GM21528 (cell line): Measurements from ENCODE around the gene LRRC36.

Experiments used
- ATAC-seq: cut with Tn5 transposase; IDR thresholded peaks from one replicate; pipeline ENCODE4 v1.9.1; 2021; ENCODE audit warnings: mild to moderate bottlenecking, moderate library complexity; ENCODE audit not compliant: unreplicated experiment, low FRiP score

Gene LRRC36

DNA sequence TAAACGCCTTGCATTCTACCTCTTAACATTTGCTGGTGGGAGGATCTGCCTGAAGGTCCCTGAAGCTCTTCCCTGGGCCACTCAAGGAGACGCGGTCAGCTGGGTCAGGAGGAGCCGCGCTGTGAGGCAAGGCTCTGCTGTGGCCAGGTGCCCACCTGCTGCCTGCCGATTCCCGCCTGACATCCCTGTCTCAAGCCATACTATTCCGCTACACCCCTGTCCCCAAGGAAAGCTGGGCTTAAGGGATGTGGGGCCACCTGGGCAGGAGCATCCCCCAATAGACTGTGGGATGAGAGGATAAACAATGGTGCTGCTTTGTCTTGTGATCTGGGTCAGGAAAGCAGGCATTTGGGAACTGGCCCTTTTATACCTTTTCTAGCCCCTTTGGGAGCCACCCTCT lies 61.6 kb downstream of the LRRC36 start:
- ATAC-seq = no peak

GRCh38 chr16:67388591-67388990 lies 62.0 kb downstream of the LRRC36 start:
- no peak for ATAC-seq

- no peak for ATAC-seq
Observed at GRCh38 chr16:67389911-67390815, 63.5 kb downstream of the LRRC36 start.

DNA sequence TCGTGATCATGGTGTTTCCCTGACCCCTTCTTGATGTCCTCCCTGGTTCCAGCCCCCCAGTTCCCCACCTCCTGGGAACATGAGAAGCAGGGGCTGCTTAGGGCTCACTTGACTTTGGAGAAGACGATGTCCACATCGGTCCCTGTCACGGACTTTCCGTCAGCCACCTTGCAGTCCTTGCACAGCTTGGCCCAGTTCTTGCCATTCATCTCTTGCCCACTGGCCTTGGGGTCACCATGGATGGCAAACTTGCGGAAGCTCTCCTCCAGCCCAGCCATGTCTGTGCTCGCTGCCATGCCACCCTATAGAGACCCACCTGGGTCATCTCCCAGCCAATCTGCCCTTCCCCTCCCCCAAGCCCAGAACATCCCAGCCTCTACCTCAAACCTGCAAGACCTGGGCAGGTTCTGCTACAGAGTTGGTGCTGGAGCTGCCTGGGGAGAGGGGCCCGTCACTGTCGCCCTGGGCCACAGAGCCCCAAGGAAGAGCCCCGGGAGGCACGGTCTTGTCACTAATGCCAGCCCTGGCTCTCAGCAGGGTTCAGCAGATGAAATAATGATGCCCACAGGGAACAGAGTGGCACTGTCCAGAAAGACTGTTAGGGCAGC lies 64.3 kb downstream of the LRRC36 start:
- ATAC-seq = no peak

GRCh38 chr16:67391424-67392300 lies 65.0 kb downstream of the LRRC36 start:
- ATAC-seq = no peak

DNA sequence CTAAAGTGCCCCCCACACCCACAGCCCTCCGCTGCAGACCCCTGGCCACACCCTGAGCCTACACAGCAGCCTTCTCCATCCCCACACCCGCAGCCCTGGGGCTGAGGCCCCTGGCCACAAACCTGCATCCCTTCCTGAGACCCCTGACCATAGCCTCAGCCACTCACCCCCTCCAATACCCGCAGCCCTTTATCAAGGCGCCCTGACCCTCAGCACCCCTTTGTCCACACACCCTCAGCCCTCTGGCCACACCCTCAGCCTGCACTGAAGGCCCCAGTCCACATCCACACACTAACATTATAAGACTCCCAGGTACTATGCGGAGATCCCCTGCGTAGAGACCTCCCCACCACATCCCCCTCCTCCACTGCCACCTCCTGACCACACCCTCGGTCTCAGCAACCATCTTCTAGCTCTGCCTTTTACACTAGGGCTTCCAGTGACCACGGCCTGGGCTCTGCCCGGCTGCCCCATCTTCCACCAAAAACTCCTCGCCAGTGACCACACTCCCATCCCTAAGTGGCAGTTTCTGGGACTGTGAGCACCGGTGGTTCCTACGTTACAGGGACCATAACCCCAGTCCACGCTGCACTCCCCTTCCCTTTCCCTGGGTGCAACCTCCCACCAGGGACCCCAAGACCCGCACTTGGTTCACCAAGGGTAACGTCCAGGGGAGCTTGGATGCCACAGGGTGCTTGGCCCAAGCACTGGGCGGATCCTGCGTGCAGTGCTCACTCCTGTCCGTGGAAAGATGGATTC lies 65.9 kb downstream of the LRRC36 start:
- ATAC-seq = no peak

DNA sequence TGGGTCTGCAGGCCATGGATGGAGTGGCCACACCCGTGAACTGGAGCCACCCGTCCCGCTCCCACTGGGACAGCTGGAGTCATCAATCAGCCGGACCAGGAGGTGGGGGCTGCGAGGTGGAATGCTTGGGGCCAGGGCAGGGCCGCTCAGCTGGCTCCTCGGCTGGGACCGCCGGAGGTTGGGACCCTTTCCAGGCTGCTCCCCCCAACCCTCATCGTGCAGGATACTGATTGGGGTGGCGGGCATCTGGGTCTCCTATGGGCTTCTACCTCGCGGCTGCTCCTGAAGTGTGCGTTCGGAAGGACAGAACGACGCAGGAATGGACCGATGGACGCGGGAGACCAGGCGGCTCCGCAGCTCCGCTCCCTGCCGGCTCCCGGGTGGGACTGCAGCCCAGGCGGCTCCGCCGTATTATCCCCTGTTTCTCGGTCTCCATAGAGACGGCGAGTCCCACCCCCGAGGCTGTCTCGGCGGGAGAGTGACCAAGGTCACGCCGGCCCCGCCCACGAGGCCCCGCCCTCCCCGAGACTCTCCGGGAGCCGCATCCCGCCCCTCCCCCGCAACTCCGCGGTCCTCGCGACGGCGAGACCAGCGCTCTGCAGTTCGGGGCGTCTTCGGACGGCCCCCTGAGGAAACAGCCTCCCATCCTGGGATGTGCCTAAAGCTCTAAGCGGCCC lies 66.6 kb downstream of the LRRC36 start, which contains the start of gene TPPP3:
Gene TPPP3 (minus strand): TSS at position 388 of the 677 bp plus-strand sequence. CDS start 2,387 bp downstream, outside the sequence.
- ATAC-seq = no peak

GRCh38 chr16:67393788-67394154 lies 67.2 kb downstream of the LRRC36 start:
- no peak for ATAC-seq

GRCh38 chr16:67394155-67395104 lies 67.8 kb downstream of the LRRC36 start:
- ATAC-seq = no peak

- no peak for ATAC-seq
Observed at GRCh38 chr16:67395105-67395457, 68.5 kb downstream of the LRRC36 start.

GRCh38 chr16:67395458-67396158 lies 69.0 kb downstream of the LRRC36 start:
- no peak for ATAC-seq

- ATAC-seq = no peak
Observed at GRCh38 chr16:67396159-67397035, 69.8 kb downstream of the LRRC36 start.

DNA sequence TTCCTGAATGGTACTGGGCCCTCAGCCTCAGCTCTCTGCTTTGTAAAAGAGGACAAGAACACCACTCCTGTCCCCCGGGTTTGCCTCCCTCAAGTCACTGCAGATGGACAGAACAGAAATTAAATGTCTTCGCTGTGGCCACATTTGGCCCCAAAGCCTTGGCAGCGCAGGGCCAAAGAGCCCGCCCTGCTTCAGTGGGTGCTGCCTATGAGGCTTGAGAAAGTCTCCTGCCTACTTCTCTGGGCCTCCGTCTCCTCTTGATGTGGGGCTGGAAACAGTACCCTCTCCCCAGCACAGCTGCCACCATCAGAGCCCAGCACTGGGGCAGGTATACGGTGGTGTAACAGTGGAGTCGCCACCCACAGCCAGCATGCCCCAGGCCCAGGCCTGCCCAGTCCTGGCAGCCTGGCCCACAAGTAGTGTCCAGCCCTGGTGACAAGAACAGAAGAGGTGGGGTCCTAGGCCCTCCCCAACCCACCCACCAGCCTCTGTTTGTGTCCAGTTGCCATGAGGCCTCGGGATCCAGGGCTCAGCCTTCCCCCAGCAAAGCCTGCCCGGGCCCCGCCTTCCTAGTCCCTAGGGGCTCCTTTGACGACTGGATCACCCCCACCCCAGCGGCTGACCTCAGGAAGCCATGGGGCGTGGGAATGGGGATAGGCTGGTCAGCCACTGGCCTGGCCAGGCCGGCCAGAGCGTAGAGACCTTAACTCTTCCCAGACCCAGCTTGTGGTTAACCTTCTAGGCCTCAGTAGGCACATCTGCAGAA lies 70.6 kb downstream of the LRRC36 start:
- no peak for ATAC-seq

- no peak for ATAC-seq
Observed at GRCh38 chr16:67397812-67398545, 71.4 kb downstream of the LRRC36 start.

- no peak for ATAC-seq
Observed at GRCh38 chr16:67398546-67399217, 72.1 kb downstream of the LRRC36 start.
